Endothelial cell of umbilical vein (primary cell): Measurements from ENCODE around the gene CCR9. TPM values are rescaled to one million over a fixed set of nuclear protein-coding genes. Genes with fewer than 3 reads are reported as not detected.

Experiments used
- BruUV-seq: library from RNA; stranded (reverse); fragments of 400-500 nt; replicated peaks from 2 replicates; lab custom pipeline; 2021; lab: Mats Ljungman, UMichigan
- CTCF ChIA-PET: fragments of 300-600, 350-600 bp; sonication (Branson Sonifier 250); formaldehyde crosslinking; loops from one replicate; lab custom pipeline; 2021; ENCODE audit warnings: antibody characterized with exemption, inconsistent platforms; lab: Charles Lee
- POLR2A ChIA-PET: fragments of 300-600, 350-600 bp; sonication (Branson Sonifier 250); formaldehyde crosslinking; loops from one replicate; lab custom pipeline; 2021; ENCODE audit warnings: antibody characterized with exemption, inconsistent platforms; lab: Charles Lee
- DNase-seq: peaks from one replicate; pipeline ENCODE4 v3.0.0-alpha.2; 2011; ENCODE audit warnings: low read depth, low spot score
- FAIRE-seq: peaks from 2 replicates; lab custom pipeline; 2011; peaks lifted over from hg19 to GRCh38; lab: Jason Lieb, UNC
- H2AFZ ChIP-seq: 2 replicates; pipeline ENCODE4 v1.6.0; 2012; ENCODE audit warnings: low read depth, low read length, control low read depth, inconsistent platforms
- H3K27ac ChIP-seq: 2 replicates; pipeline ENCODE4 v1.5.1; 2011; ENCODE audit warnings: low read depth, mild to moderate bottlenecking, control low read depth, low read length, moderate library complexity; ENCODE audit not compliant: insufficient read depth
- H3K27me3 ChIP-seq, 2 experiments: 2 replicates each; pipeline versions ENCODE4 v1.6.0 to v1.6.1; 2011; ENCODE audit warnings: low read length in 2 of 2, mixed read lengths in 1 of 2; ENCODE audit not compliant: control insufficient read depth in 2 of 2, insufficient read depth in 2 of 2
- H3K36me3 ChIP-seq, 2 experiments: 2 replicates in 1 of 2; 3 replicates in 1 of 2; pipeline ENCODE4 v1.5.1; 2011; ENCODE audit warnings: low read length in 2 of 2, mild to moderate bottlenecking in 1 of 2, moderate library complexity in 1 of 2; ENCODE audit not compliant: control insufficient read depth in 2 of 2, insufficient read depth in 2 of 2; ENCODE audit errors: extremely low read depth in 1 of 2
- H3K4me1 ChIP-seq: 3 replicates; pipeline ENCODE4 v1.5.1; 2011; ENCODE audit warnings: mild to moderate bottlenecking, low read length; ENCODE audit not compliant: control insufficient read depth, insufficient read depth; ENCODE audit errors: extremely low read depth
- H3K4me2 ChIP-seq: 2 replicates; pipeline ENCODE4 v1.6.1; 2011; ENCODE audit warnings: low read length, control low read depth, mixed read lengths; ENCODE audit not compliant: insufficient read depth
- H3K4me3 ChIP-seq, 3 experiments: fragments of 200-600 bp in 1 of 3; sonication (generic), shearing (Covaris generic) in 1 of 3; replicated peaks in 1 of 3; 2 replicates each; pipeline ENCODE4 v1.5.1; 2011 to 2016; ENCODE audit warnings: control low read depth in 3 of 3, low read length in 3 of 3, mild to moderate bottlenecking in 2 of 3, inconsistent platforms in 1 of 3, low read depth in 1 of 3, moderate library complexity in 1 of 3; ENCODE audit not compliant: insufficient read depth in 1 of 3
- H3K79me2 ChIP-seq: 2 replicates; pipeline ENCODE4 v1.6.0; 2012; ENCODE audit warnings: low read length, inconsistent platforms; ENCODE audit not compliant: control insufficient read depth, insufficient read depth
- H3K9ac ChIP-seq: replicated peaks from 2 replicates; pipeline ENCODE3; 2011; ENCODE audit warnings: low read length, control low read depth; ENCODE audit not compliant: insufficient read depth; ENCODE audit errors: extremely low read depth
- H3K9me1 ChIP-seq: replicated peaks from 3 replicates; pipeline ENCODE4 v1.6.0; 2011; ENCODE audit warnings: mild to moderate bottlenecking, low read length; ENCODE audit not compliant: control insufficient read depth, insufficient read depth; ENCODE audit errors: extremely low read depth
- H3K9me3 ChIP-seq: replicated peaks from 2 replicates; pipeline ENCODE4 v1.5.1; 2012; ENCODE audit warnings: low read length, inconsistent platforms; ENCODE audit not compliant: control insufficient read depth, insufficient read depth
- H4K20me1 ChIP-seq: replicated peaks from 2 replicates; pipeline ENCODE3; 2011; ENCODE audit warnings: mild to moderate bottlenecking, low read length; ENCODE audit not compliant: control insufficient read depth, insufficient read depth; ENCODE audit errors: extremely low read depth
- EZH2 ChIP-seq: IDR thresholded peaks from 2 replicates; pipeline ENCODE4 v1.6.1; 2012; ENCODE audit warnings: borderline replicate concordance, low read depth, mild to moderate bottlenecking, moderate library complexity, low read length, inconsistent platforms; ENCODE audit not compliant: severe bottlenecking
- FOS ChIP-seq: IDR thresholded peaks from 2 replicates; pipeline ENCODE4 v1.6.1; 2011; ENCODE audit warnings: mild to moderate bottlenecking, low read length, moderate library complexity, borderline replicate concordance; ENCODE audit not compliant: insufficient read depth
- GATA2 ChIP-seq: IDR thresholded peaks from 2 replicates; pipeline ENCODE4 v1.7.0; 2011; ENCODE audit warnings: low read depth, mild to moderate bottlenecking, moderate library complexity, mixed read lengths, low read length; ENCODE audit not compliant: insufficient read length, insufficient read depth
- JUN ChIP-seq: IDR thresholded peaks from 2 replicates; pipeline ENCODE4 v1.6.1; 2011; ENCODE audit warnings: borderline replicate concordance, low read depth; ENCODE audit not compliant: insufficient read length, insufficient read depth
- MYC ChIP-seq: IDR thresholded peaks from one replicate; pipeline ENCODE4 v1.6.1; 2011; ENCODE audit warnings: mild to moderate bottlenecking, low read depth, low read length
- POLR2A ChIP-seq: IDR thresholded peaks from 2 replicates; pipeline ENCODE4 v1.6.1; 2012; ENCODE audit warnings: low read depth, mild to moderate bottlenecking, control low read depth, low read length
- POLR2AphosphoS5 ChIP-seq: IDR thresholded peaks from 2 replicates; pipeline ENCODE4 v1.6.1; 2012; ENCODE audit warnings: low read depth, mild to moderate bottlenecking, control low read depth, low read length, moderate library complexity; ENCODE audit not compliant: insufficient read depth
- dilution Hi-C: fragments of 300-500 bp; cut with MboI; formaldehyde crosslinking; loops from one replicate; pipeline ENCODE4 v1.15.0; 2019; ENCODE audit warnings: low sequenced_read_pairs; ENCODE audit not compliant: extremely low pct_ligation_motif_present
- intact Hi-C: fragments of 100-400 bp; cut with micrococcal nuclease; formaldehyde crosslinking; loops from one replicate; pipeline ENCODE4 v1.10.0; 2022
- polyA plus RNA-seq, 4 experiments: library from polyadenylated mRNA; depleted of rRNA in 3 of 4; stranded (reverse) in 3 of 4; unstranded in 1 of 4; fragments of >200 nt; gene quantifications; 2 replicates each; pipeline versions ENCODE4 v1.2.1 to v1.2.3, GENCODE V29; 2011 to 2012; ENCODE audit warnings: missing spikeins in 1 of 4
- total RNA-seq: library from RNA; stranded (reverse); gene quantifications from 2 replicates; pipeline ENCODE4 v1.2.3, GENCODE V29; 2021
- TF ChIP-seq, protein P1 (sequence below), 2 donors: IDR thresholded peaks; 1 replicate in 1 of 2; 2 replicates in 1 of 2; pipeline ENCODE4 v1.5.1; 2011; ENCODE audit warnings: low read length in 2 of 2, mild to moderate bottlenecking in 2 of 2, moderate library complexity in 2 of 2, control low read depth in 1 of 2, inconsistent platforms in 1 of 2, low read depth in 1 of 2; ENCODE audit not compliant: insufficient read depth in 1 of 2; ENCODE audit errors: extremely low read depth in 1 of 2
- TF ChIP-seq, protein P2 (sequence below): IDR thresholded peaks from 2 replicates; pipeline ENCODE4 v1.6.1; 2011; ENCODE audit not compliant: insufficient read depth, insufficient read length

CCR9 gene
- total and polyA plus RNA-seq, 2 donors (not counting 3 experiments of a cell fraction or from before 2014, with no cell fraction given) = not detected

DNA sequence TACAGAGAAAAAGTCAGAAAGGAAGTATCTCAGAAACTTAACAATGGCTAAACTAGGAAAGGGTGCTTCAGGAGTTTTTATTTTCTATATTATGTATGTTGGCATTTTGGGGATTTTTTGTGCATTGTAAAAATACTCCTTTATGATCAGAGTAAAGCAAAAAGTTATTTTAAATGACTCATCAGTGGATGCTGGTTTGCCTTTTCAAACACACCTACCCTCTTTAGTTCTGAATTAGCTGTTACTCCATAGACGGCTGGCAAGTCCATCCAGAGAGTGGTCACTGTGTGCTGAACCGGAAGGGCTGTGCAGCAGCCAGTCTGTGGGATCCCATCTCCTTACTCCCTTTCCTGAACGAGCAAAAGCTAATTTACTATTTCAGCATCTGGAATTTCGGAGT, 942 bp downstream of the CCR9 start:
- no peak for TF ChIP-seq POLR2A
- TF ChIP-seq POLR2AphosphoS5 = no peak
- TF ChIP-seq GATA2 = no peak
- TF ChIP-seq JUN = no peak
- TF ChIP-seq, protein P1, sequence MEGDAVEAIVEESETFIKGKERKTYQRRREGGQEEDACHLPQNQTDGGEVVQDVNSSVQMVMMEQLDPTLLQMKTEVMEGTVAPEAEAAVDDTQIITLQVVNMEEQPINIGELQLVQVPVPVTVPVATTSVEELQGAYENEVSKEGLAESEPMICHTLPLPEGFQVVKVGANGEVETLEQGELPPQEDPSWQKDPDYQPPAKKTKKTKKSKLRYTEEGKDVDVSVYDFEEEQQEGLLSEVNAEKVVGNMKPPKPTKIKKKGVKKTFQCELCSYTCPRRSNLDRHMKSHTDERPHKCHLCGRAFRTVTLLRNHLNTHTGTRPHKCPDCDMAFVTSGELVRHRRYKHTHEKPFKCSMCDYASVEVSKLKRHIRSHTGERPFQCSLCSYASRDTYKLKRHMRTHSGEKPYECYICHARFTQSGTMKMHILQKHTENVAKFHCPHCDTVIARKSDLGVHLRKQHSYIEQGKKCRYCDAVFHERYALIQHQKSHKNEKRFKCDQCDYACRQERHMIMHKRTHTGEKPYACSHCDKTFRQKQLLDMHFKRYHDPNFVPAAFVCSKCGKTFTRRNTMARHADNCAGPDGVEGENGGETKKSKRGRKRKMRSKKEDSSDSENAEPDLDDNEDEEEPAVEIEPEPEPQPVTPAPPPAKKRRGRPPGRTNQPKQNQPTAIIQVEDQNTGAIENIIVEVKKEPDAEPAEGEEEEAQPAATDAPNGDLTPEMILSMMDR (IDR thresholded peaks at IDR 0.05; ENCODE audit: extremely low read depth in 1 of 2, insufficient read depth in 1 of 2, low read depth in 1 of 2, low read length in 2 of 2) = no peak
- no peak for TF ChIP-seq MYC
- TF ChIP-seq FOS = no peak
- no peak for TF ChIP-seq EZH2
- TF ChIP-seq, protein P2, sequence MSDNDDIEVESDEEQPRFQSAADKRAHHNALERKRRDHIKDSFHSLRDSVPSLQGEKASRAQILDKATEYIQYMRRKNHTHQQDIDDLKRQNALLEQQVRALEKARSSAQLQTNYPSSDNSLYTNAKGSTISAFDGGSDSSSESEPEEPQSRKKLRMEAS = no peak
- Histone ChIP-seq H2AFZ (no peak overlapping the region), H3K27ac (no peak overlapping the region), H3K79me2 (no peaks in the 10 kb centered on the region), H3K4me3 (no peak overlapping the region), H4K20me1 (no peaks in the 10 kb centered on the region), H3K4me2 (no peak overlapping the region), H3K27me3 (peaks cover 11 to 12% of the 10 kb centered on the region in 2 experiments), H3K9me1 (no peaks in the 10 kb centered on the region), H3K9ac (no peak overlapping the region), H3K9me3 (no peaks in the 10 kb centered on the region), H3K36me3 (no peaks in the 10 kb centered on the region), H3K4me1 (no peaks in the 10 kb centered on the region)
- intact Hi-C loops (no loop called here), dilution Hi-C loops (no loop called here)
- DNase-seq (no peak), FAIRE-seq (peak; percentile 18)
- ChIA-PET CTCF (no interaction called here), POLR2A (no interaction called here)
- no TSS peak for BruUV-seq
